Epithelial cell of esophagus (primary cell): ENCODE measurements around the gene FUT4.
A peak's percentile ranks its signal among the peaks of the same experiment; 100 is the strongest.

Source experiments
- DNase-seq: peaks from one replicate; pipeline ENCODE4 v3.0.0; 2010; ENCODE audit warnings: low read depth
- H3K4me3 ChIP-seq: 2 replicates; pipeline ENCODE4 v1.5.1; 2011; ENCODE audit warnings: mild to moderate bottlenecking, low read length, control low read depth
- TF ChIP-seq, protein P1 (sequence below): IDR thresholded peaks from 2 replicates; pipeline ENCODE4 v1.5.1; 2011; ENCODE audit warnings: low read depth, mild to moderate bottlenecking, low read length, control low read depth, inconsistent platforms; ENCODE audit not compliant: insufficient read depth; ENCODE audit errors: missing control alignments

Gene FUT4

DNA sequence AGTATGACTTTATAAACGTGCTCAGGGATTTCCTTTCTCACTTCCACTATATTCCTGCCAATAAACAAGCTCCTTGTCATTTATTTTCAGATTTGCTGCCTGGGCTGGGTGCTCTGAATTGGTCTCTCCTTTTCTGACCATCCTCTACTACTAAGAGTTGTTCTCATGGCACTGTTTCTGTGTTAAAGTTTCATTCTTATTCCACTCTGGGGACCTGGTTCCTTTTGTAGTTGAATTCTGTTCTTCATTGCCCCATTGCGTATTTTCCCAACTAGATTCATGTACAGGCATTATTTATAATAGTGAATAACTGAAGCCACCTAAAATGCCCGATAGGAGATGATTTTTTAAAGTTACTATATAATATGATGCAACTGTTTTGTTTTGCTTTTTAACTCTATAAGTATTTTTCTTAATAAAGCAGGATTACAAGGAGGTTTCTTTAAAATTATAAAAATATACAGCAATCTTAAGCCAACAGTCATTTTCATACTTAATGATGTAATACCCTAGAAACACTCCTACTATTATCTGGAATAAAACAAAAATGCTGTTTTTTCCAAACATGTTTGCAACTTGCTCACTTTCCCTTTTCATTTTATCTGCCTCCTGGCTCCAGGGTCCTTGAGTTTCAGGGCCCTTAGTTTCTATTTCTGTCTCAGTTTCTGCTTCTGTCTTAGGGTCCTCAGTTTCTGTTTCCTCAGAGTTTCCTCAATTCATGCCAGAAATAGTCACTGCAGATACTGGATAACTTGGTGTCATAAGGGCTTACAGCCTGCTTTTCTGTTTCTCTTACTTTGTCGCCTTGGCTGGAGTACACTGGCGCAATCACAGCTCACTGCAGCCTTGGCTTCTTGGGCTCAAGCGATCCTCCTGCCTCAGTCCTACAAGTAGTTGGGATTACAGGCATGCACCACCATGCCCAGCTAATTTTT lies 9.8 kb upstream of the FUT4 start:
- DNase-seq: no peak
- H3K4me3 ChIP-seq: no peak overlapping the region
- TF ChIP-seq, protein P1, sequence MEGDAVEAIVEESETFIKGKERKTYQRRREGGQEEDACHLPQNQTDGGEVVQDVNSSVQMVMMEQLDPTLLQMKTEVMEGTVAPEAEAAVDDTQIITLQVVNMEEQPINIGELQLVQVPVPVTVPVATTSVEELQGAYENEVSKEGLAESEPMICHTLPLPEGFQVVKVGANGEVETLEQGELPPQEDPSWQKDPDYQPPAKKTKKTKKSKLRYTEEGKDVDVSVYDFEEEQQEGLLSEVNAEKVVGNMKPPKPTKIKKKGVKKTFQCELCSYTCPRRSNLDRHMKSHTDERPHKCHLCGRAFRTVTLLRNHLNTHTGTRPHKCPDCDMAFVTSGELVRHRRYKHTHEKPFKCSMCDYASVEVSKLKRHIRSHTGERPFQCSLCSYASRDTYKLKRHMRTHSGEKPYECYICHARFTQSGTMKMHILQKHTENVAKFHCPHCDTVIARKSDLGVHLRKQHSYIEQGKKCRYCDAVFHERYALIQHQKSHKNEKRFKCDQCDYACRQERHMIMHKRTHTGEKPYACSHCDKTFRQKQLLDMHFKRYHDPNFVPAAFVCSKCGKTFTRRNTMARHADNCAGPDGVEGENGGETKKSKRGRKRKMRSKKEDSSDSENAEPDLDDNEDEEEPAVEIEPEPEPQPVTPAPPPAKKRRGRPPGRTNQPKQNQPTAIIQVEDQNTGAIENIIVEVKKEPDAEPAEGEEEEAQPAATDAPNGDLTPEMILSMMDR: no peak

DNA sequence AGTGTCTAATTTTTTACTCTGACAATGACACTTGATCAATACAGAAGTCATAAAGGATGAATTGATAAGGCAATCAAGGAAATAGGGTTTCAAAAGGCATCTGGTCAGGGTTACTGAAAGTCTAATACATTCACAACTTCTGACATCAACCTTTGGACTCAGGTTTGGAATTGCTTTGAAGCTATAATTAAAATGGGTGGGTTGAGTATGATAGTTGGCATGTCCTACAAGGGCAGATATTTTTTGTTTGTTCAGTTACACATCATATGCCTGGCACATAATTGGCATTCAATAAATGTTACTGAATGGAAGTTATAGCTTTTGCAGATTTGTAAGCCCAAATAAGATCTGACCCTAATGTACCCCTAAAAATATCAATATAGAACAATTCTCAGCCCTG lies 7.3 kb upstream of the FUT4 start:
- DNase-seq: no peak
- TF ChIP-seq, protein P1: no peak
- H3K4me3 ChIP-seq: no peak overlapping the region

DNA sequence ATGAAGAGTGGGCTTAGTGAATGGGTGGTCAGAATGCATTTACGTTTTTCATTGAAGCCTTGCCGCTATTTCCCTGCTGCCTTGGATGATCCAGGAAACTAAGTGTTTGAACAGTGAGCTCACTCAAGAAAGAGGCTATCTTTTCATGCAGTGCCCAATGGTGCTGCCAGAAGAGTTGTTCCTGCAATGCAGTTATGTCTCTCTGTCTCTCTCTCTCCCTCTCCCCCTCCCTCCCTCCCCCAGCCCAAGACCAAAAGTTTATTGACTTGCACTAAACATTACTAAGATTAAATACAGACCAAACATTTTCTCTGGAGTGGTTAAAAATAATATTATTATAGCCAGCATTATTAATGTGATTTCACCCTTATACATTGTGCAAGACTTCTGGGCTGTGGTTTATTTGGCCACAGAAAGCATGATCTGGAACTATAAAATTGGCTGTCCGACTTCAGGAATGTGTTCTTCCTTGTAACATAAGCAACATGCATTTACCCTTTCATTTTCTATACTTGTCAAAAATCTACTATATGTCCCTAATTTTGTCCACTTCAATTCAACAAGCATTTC lies 6.6 kb upstream of the FUT4 start:
- no peak overlapping the region for H3K4me3 ChIP-seq
- TF ChIP-seq, protein P1: no peak
- DNase-seq: no peak

DNA sequence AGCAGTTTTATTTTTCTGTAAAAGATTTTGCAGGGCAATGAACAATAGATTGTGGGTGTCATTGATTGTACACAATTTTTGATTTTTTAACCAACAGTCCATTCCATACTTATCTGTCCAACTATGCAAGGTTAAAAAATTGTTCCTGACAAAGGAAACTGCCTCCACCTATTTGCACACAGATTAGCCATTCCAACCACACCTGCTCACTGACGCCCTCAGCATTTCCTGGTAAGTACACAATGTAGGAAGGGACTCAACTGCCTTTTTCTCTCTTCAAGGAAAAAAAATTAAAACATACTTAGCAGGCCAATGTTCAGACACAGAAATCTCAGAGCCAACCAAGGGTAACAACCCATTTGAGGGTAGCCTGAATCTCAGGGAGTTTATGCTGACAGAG lies 4.3 kb upstream of the FUT4 start:
- H3K4me3 ChIP-seq: no peak overlapping the region
- DNase-seq: peak; percentile 32
- TF ChIP-seq, protein P1: no peak

DNA sequence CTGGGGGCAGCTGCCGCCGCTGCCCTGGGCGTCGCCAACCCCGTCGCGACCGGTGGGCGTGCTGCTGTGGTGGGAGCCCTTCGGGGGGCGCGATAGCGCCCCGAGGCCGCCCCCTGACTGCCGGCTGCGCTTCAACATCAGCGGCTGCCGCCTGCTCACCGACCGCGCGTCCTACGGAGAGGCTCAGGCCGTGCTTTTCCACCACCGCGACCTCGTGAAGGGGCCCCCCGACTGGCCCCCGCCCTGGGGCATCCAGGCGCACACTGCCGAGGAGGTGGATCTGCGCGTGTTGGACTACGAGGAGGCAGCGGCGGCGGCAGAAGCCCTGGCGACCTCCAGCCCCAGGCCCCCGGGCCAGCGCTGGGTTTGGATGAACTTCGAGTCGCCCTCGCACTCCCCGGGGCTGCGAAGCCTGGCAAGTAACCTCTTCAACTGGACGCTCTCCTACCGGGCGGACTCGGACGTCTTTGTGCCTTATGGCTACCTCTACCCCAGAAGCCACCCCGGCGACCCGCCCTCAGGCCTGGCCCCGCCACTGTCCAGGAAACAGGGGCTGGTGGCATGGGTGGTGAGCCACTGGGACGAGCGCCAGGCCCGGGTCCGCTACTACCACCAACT lies 1.0 kb downstream of the FUT4 start:
- DNase-seq: no peak
- no peak overlapping the region for H3K4me3 ChIP-seq
- TF ChIP-seq, protein P1: no peak

DNA sequence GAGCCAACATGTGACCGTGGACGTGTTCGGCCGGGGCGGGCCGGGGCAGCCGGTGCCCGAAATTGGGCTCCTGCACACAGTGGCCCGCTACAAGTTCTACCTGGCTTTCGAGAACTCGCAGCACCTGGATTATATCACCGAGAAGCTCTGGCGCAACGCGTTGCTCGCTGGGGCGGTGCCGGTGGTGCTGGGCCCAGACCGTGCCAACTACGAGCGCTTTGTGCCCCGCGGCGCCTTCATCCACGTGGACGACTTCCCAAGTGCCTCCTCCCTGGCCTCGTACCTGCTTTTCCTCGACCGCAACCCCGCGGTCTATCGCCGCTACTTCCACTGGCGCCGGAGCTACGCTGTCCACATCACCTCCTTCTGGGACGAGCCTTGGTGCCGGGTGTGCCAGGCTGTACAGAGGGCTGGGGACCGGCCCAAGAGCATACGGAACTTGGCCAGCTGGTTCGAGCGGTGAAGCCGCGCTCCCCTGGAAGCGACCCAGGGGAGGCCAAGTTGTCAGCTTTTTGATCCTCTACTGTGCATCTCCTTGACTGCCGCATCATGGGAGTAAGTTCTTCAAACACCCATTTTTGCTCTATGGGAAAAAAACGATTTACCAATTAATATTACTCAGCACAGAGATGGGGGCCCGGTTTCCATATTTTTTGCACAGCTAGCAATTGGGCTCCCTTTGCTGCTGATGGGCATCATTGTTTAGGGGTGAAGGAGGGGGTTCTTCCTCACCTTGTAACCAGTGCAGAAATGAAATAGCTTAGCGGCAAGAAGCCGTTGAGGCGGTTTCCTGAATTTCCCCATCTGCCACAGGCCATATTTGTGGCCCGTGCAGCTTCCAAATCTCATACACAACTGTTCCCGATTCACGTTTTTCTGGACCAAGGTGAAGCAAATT lies 1.8 kb downstream of the FUT4 start:
- TF ChIP-seq, protein P1: no peak
- H3K4me3 ChIP-seq: no peak overlapping the region
- peak; percentile 58 for DNase-seq
